H1 (cell line): Measurements from ENCODE around the gene MBNL1.

Experiments used
- CHD2 ChIP-seq: IDR thresholded peaks from 2 replicates; pipeline ENCODE4 v1.6.1; 2012; ENCODE audit warnings: low read length, improper control_type of control experiment
- EP300 ChIP-seq, 2 experiments: IDR thresholded peaks; 1 replicate in 1 of 2; 2 replicates in 1 of 2; pipeline ENCODE4 v1.6.1; 2011 to 2012; ENCODE audit warnings: low read depth in 2 of 2, low read length in 2 of 2, mild to moderate bottlenecking in 2 of 2, borderline replicate concordance in 1 of 2, inconsistent platforms in 1 of 2, moderate library complexity in 1 of 2
- POLR2A ChIP-seq, 2 experiments: IDR thresholded peaks; 1 replicate in 1 of 2; 2 replicates in 1 of 2; pipeline ENCODE4 v1.6.1; 2011; ENCODE audit warnings: low read depth in 2 of 2, low read length in 2 of 2, mild to moderate bottlenecking in 2 of 2; ENCODE audit errors: control extremely low read depth in 1 of 2
- POLR2AphosphoS5 ChIP-seq: IDR thresholded peaks from 2 replicates; pipeline ENCODE4 v1.6.1; 2011; ENCODE audit warnings: low read depth, low read length
- RXRA ChIP-seq: IDR thresholded peaks from 2 replicates; pipeline ENCODE4 v1.6.1; 2011; ENCODE audit warnings: low read depth, mild to moderate bottlenecking, low read length, moderate library complexity; ENCODE audit not compliant: insufficient read depth
- TF ChIP-seq, protein P1 (sequence below): IDR thresholded peaks from 2 replicates; pipeline ENCODE4 v1.6.1; 2012; ENCODE audit warnings: inconsistent platforms
- TF ChIP-seq, protein P2 (sequence below), 3 experiments: IDR thresholded peaks; 1 replicate in 2 of 3; 2 replicates in 1 of 3; pipeline versions ENCODE4 v1.5.1 to v1.6.1; 2011; ENCODE audit warnings: low read length in 3 of 3, mild to moderate bottlenecking in 3 of 3, inconsistent platforms in 2 of 3, low read depth in 1 of 3, moderate library complexity in 1 of 3; ENCODE audit not compliant: insufficient read depth in 1 of 3; ENCODE audit errors: control extremely low read depth in 1 of 3

DNA sequence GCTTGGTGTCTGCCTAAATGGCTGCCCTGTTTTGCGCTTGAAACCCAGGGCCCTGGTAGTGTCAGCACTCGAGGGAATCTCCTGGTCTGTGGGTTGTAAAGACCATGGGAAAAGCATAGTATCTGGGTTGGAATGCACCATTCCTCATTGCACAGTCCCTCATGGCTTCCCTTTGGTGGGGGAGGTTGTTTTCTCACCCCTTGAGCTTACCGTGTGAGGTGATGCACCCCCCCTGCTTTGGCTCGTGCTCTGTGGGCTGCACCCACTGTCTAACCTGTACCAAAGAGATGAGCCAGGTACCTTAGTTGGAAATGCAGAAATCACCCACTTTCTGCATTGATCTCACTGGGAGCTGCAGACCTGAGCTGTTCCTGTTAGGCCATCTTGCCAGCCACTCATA, 104.7 kb downstream of the MBNL1 start:
- TF ChIP-seq RXRA: no peak
- no peak for TF ChIP-seq EP300 (IDR thresholded peaks at IDR 0.05; ENCODE audit: borderline replicate concordance in 1 of 2, low read depth in 2 of 2, low read length in 2 of 2)
- TF ChIP-seq, protein P1, sequence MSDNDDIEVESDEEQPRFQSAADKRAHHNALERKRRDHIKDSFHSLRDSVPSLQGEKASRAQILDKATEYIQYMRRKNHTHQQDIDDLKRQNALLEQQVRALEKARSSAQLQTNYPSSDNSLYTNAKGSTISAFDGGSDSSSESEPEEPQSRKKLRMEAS: no peak
- TF ChIP-seq POLR2A (IDR thresholded peaks at IDR 0.05; ENCODE audit: control extremely low read depth in 1 of 2, low read depth in 2 of 2, low read length in 2 of 2): no peak
- TF ChIP-seq, protein P2, sequence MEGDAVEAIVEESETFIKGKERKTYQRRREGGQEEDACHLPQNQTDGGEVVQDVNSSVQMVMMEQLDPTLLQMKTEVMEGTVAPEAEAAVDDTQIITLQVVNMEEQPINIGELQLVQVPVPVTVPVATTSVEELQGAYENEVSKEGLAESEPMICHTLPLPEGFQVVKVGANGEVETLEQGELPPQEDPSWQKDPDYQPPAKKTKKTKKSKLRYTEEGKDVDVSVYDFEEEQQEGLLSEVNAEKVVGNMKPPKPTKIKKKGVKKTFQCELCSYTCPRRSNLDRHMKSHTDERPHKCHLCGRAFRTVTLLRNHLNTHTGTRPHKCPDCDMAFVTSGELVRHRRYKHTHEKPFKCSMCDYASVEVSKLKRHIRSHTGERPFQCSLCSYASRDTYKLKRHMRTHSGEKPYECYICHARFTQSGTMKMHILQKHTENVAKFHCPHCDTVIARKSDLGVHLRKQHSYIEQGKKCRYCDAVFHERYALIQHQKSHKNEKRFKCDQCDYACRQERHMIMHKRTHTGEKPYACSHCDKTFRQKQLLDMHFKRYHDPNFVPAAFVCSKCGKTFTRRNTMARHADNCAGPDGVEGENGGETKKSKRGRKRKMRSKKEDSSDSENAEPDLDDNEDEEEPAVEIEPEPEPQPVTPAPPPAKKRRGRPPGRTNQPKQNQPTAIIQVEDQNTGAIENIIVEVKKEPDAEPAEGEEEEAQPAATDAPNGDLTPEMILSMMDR (IDR thresholded peaks at IDR 0.05; ENCODE audit: control extremely low read depth in 1 of 3, insufficient read depth in 1 of 3, low read depth in 1 of 3, low read length in 3 of 3): no peak
- no peak for TF ChIP-seq CHD2
- no peak for TF ChIP-seq POLR2AphosphoS5
